Neuronal stem cell (in vitro differentiated cells): ENCODE measurements around the gene CYP51A1.
"Not testable (repeated sequence)": the region's sequence is repeated elsewhere in the genome, so short reads cannot be mapped to it uniquely, and the experiment has no call there.

Experiments used
- DNase-seq: peaks from one replicate; pipeline ENCODE4 v3.0.0-alpha.2; 2013; ENCODE audit warnings: low spot score
- H2AFZ ChIP-seq: one replicate; pipeline ENCODE4 v1.6.1; 2013; ENCODE audit warnings: mild to moderate bottlenecking, low read length, inconsistent platforms
- H2AK5ac ChIP-seq: 2 replicates; pipeline ENCODE4 v1.6.1; 2013; ENCODE audit warnings: low read depth, mild to moderate bottlenecking, inconsistent platforms, low read length, moderate library complexity, mixed read lengths
- H2BK120ac ChIP-seq: 2 replicates; pipeline ENCODE4 v1.6.1; 2013; ENCODE audit warnings: low read depth, mild to moderate bottlenecking, inconsistent platforms, low read length, moderate library complexity, mixed read lengths
- H2BK12ac ChIP-seq: one replicate; pipeline ENCODE4 v1.6.1; 2013; ENCODE audit warnings: low read length, inconsistent platforms
- H2BK15ac ChIP-seq: 2 replicates; pipeline ENCODE4 v1.6.1; 2013; ENCODE audit warnings: mild to moderate bottlenecking, low read length, inconsistent platforms, mixed read lengths
- H2BK5ac ChIP-seq: one replicate; pipeline ENCODE4 v1.6.1; 2013; ENCODE audit warnings: inconsistent platforms, mild to moderate bottlenecking, low read length, moderate library complexity
- H3K14ac ChIP-seq: one replicate; pipeline ENCODE4 v1.6.1; 2013; ENCODE audit warnings: low read length, inconsistent platforms
- H3K18ac ChIP-seq: 2 replicates; pipeline ENCODE4 v1.6.1; 2013; ENCODE audit warnings: low read length, inconsistent platforms
- H3K23ac ChIP-seq: 2 replicates; pipeline ENCODE4 v1.6.1; 2013; ENCODE audit warnings: low read depth, mild to moderate bottlenecking, mixed read lengths, low read length, inconsistent platforms; ENCODE audit not compliant: poor library complexity
- H3K27ac ChIP-seq: replicated peaks from 3 replicates; pipeline ENCODE4 v1.5.1; 2013; ENCODE audit warnings: low read length, inconsistent platforms
- H3K27me3 ChIP-seq, 3 experiments: 2 replicates each; pipeline ENCODE4 v1.6.1; 2013; ENCODE audit warnings: low read length in 3 of 3, mild to moderate bottlenecking in 2 of 3, inconsistent platforms in 1 of 3, low read depth in 1 of 3, mixed read lengths in 1 of 3, moderate library complexity in 1 of 3; ENCODE audit not compliant: control insufficient read depth in 3 of 3, insufficient read depth in 3 of 3
- H3K36me3 ChIP-seq, 2 donors: replicated peaks in 1 of 2; 2 replicates each; pipeline ENCODE4 v1.6.1; 2013; ENCODE audit warnings: low read length in 2 of 2; ENCODE audit not compliant: control insufficient read depth in 2 of 2, insufficient read depth in 2 of 2
- H3K4ac ChIP-seq: 2 replicates; pipeline ENCODE4 v1.6.1; 2013; ENCODE audit warnings: inconsistent platforms, mild to moderate bottlenecking, low read length, moderate library complexity
- H3K4me1 ChIP-seq, 2 donors: 1 replicate in 1 of 2; 2 replicates in 1 of 2; pipeline ENCODE4 v1.6.1; 2013; ENCODE audit warnings: low read length in 2 of 2, low read depth in 1 of 2; ENCODE audit not compliant: control insufficient read depth in 2 of 2, insufficient read depth in 1 of 2
- H3K4me2 ChIP-seq: one replicate; pipeline ENCODE4 v1.6.1; 2013; ENCODE audit warnings: mild to moderate bottlenecking, low read length, inconsistent platforms; ENCODE audit not compliant: insufficient read depth, poor library complexity, severe bottlenecking
- H3K4me3 ChIP-seq, 2 donors: 2 replicates each; pipeline ENCODE4 v1.5.1; 2013; ENCODE audit warnings: low read length in 2 of 2, mild to moderate bottlenecking in 2 of 2, inconsistent platforms in 1 of 2, moderate library complexity in 1 of 2
- H3K79me1 ChIP-seq: one replicate; pipeline ENCODE4 v1.6.1; 2013; ENCODE audit warnings: low read depth, mild to moderate bottlenecking, inconsistent platforms, low read length, moderate library complexity
- H3K9ac ChIP-seq: one replicate; pipeline ENCODE4 v1.6.1; 2013; ENCODE audit warnings: mild to moderate bottlenecking, low read depth, low read length, inconsistent platforms; ENCODE audit not compliant: poor library complexity
- H3K9me3 ChIP-seq, 2 donors: replicated peaks in 1 of 2; 2 replicates each; pipeline versions ENCODE3 to v1.6.1; 2013; ENCODE audit warnings: low read length in 2 of 2, mild to moderate bottlenecking in 2 of 2, inconsistent platforms in 1 of 2, low read depth in 1 of 2, mixed read lengths in 1 of 2, moderate library complexity in 1 of 2; ENCODE audit not compliant: control insufficient read depth in 2 of 2, insufficient read depth in 1 of 2
- H4K8ac ChIP-seq: one replicate; pipeline ENCODE4 v1.6.1; 2013; ENCODE audit warnings: low read depth, mild to moderate bottlenecking, inconsistent platforms, low read length, moderate library complexity
- H4K91ac ChIP-seq: one replicate; pipeline ENCODE4 v1.6.1; 2013; ENCODE audit warnings: low read length, low read depth, mild to moderate bottlenecking, inconsistent platforms; ENCODE audit not compliant: poor library complexity
- WGBS, 2 donors: extraction: QIAGEN DNeasy Blood & Tissue Kit; methylation state at CpG; one replicate each; pipeline ENCODE4 v1.1.7; 2013; ENCODE audit warnings: missing lambda C conversion rate in 2 of 2, mixed read lengths in 1 of 2; ENCODE audit not compliant: insufficient read length in 2 of 2, insufficient replicate concordance in 1 of 2; ENCODE audit errors: extremely low coverage in 2 of 2; 5-methylcytosine and 5-hydroxymethylcytosine counted together

Gene CYP51A1

DNA sequence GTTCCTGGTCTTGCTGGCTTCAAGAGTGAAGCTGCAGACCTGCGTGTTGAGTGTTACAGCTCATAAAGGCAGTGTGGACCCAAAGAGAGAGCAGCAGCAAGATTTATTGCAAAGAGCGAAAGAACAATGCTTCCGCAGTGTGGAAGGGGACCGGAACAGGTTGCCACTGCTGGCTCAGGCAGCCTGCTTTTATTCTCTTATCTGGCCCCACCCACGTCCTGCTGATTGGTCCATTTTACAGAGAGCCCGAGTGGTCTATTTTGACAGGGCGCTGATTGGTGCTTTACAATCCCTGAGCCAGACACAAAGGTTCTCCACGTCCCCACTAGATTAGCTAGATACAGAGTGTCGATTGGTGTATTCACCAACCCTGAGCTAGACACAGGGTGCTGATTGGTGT is 8.5 kb upstream of the CYP51A1 start:
- not testable (repeated sequence) for H3K4ac ChIP-seq, H3K9me3 ChIP-seq, H3K9ac ChIP-seq, H3K18ac ChIP-seq, H3K27me3 ChIP-seq, DNase-seq, H3K36me3 ChIP-seq, H2BK15ac ChIP-seq, H3K4me2 ChIP-seq, H3K4me1 ChIP-seq, H4K8ac ChIP-seq, H3K79me1 ChIP-seq, H4K91ac ChIP-seq, H3K23ac ChIP-seq, H2BK120ac ChIP-seq, H3K27ac ChIP-seq, H3K4me3 ChIP-seq, H3K14ac ChIP-seq, H2AFZ ChIP-seq, H2AK5ac ChIP-seq, H2BK12ac ChIP-seq, H2BK5ac ChIP-seq
- WGBS, 2 donors = no CpG with 5 or more reads among the region's 9 CpGs

DNA sequence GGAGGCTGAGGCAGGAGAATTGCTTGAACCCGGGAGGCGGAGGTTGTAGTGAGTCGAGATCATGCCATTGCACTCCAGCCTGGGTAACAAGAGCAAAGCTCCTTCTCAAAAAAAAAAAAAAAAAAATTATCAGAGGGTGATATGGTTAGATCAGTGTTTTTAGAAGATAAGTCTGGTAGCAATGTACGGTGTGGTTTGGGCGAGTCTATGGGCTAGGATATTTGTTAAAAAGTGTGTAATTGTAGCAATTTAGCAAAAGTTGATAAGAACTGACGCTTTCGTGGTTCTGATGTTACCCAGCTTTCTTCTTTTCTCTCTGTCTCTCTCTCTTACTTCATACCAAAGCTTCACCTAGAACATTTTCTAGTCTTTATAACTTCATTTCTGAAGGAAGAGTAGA is 6.9 kb upstream of the CYP51A1 start:
- H3K9ac ChIP-seq = no peak overlapping the region
- no peak overlapping the region for H3K4me3 ChIP-seq
- H3K4me1 ChIP-seq = no peaks in the 10 kb centered on the region
- no peak overlapping the region for H2BK5ac ChIP-seq
- no peak overlapping the region for H3K23ac ChIP-seq
- no peak overlapping the region for H3K14ac ChIP-seq
- H3K79me1 ChIP-seq = no peaks in the 10 kb centered on the region
- no peak overlapping the region for H3K4me2 ChIP-seq
- H2BK120ac ChIP-seq = no peak overlapping the region
- no peak overlapping the region for H4K91ac ChIP-seq
- no CpG with 5 or more reads among the region's 7 CpGs for WGBS, 2 donors
- H4K8ac ChIP-seq = no peak overlapping the region
- no peaks in the 10 kb centered on the region for H3K36me3 ChIP-seq
- no peak overlapping the region for H2BK15ac ChIP-seq
- H2BK12ac ChIP-seq = no peak overlapping the region
- no peak overlapping the region for H3K4ac ChIP-seq
- H3K18ac ChIP-seq = no peak overlapping the region
- H3K27ac ChIP-seq = no peak overlapping the region
- DNase-seq = no peak
- H2AK5ac ChIP-seq = no peak overlapping the region
- H3K27me3 ChIP-seq = no peaks in the 10 kb centered on the region
- no peaks in the 10 kb centered on the region for H3K9me3 ChIP-seq
- H2AFZ ChIP-seq = no peak overlapping the region

DNA sequence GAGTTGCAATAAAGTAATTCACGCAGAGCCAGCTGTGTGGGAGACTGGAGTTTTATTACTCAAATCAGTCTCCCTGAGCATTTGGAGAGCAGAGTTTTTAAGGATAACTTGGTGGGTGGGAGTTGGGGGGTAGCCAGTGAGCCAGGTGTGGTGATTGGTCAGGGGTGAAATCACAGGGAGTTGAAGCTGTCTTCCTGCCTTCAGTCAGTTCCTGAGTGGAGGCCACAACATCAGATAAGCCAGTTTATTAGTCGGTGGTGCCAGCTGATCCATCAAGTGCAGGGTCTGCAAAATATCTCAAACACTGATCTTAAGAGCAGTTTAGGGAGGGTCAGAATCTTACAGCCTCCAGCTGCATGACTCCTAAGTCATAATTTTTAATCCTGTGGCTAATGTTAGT is 3.3 kb upstream of the CYP51A1 start:
- Histone ChIP-seq H3K36me3 (no peaks in the 10 kb centered on the region), H3K27ac (no peak overlapping the region), H2BK15ac (no peak overlapping the region), H3K79me1 (peaks cover 6% of the 10 kb centered on the region), H3K9me3 (peaks cover 1 to 3% of the 10 kb centered on the region in 2 donors), H3K4me3 (no peak overlapping the region), H4K8ac (no peak overlapping the region), H3K4ac (no peak overlapping the region), H3K18ac (no peak overlapping the region), H2BK5ac (no peak overlapping the region), H2AK5ac (no peak overlapping the region), H4K91ac (no peak overlapping the region), H3K14ac (no peak overlapping the region), H3K4me1 (peaks cover 0 to 2% of the 10 kb centered on the region in 2 donors), H3K4me2 (no peak overlapping the region), H3K9ac (no peak overlapping the region), H3K27me3 (no peaks in the 10 kb centered on the region), H3K23ac (no peak overlapping the region), H2BK120ac (no peak overlapping the region), H2BK12ac (no peak overlapping the region), H2AFZ (no peak overlapping the region)
- WGBS, 2 donors = no CpG with 5 or more reads among the region's 2 CpGs
- DNase-seq = no peak

DNA sequence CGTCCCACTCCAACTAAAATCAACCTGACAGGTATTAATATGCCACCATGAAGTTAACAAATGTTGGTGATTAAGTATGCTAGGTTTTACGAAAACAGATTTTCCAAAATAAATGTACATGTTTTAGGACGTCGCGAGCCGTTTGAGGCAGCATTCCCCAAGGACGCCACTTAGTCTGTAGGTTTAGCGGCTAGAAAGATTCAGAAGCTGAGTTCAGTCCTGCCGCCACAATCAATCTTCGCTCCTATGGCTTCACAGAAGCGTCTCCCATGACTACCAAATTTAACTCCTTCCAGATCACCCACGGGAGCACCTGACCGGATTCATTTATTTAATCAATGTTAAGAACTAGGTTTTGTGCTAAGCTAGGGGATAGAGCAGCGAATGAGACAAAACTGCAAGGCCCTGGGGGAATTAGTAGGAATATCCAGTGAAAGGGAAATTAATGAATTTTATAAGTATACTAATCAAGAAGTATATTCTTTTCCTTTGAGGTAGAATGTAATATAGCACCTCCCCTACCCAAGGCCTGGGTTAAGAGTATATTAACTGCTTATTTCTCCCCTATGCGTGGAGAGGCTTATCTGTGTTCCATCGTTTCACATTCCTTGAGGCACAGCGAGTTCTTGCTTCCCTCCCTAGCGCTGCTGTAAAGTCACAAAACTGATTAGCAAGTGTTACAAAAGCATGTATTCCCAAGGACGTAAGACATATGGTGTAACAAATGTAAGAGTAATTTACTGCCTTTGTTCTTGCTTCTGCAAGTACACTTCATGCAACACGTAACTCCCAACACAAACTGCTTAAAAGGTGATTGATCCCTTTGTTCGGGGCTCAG is 994 bp upstream of the CYP51A1 start:
- H3K4ac ChIP-seq = no peak overlapping the region
- H3K9ac ChIP-seq = no peak overlapping the region
- peak overlapping the region; percentile 98 for H2BK5ac ChIP-seq
- H4K91ac ChIP-seq = no peak overlapping the region
- H2BK120ac ChIP-seq = no peak overlapping the region
- H3K79me1 ChIP-seq = peaks cover 6% of the 10 kb centered on the region
- no peak for DNase-seq
- no peak overlapping the region for H4K8ac ChIP-seq
- no peaks in the 10 kb centered on the region for H3K27me3 ChIP-seq
- no peak overlapping the region for H2BK15ac ChIP-seq
- H3K36me3 ChIP-seq = peaks cover 1 to 19% of the 10 kb centered on the region in 2 donors
- H3K9me3 ChIP-seq = peaks cover 1 to 3% of the 10 kb centered on the region in 2 donors
- no peak overlapping the region for H3K18ac ChIP-seq
- peaks cover 1 to 2% of the 10 kb centered on the region in 2 donors for H3K4me1 ChIP-seq
- peak overlapping the region; percentile 94 for H3K27ac ChIP-seq
- no peak overlapping the region for H3K14ac ChIP-seq
- no peak overlapping the region for H2BK12ac ChIP-seq
- peak overlapping the region; percentile 67 for H3K4me2 ChIP-seq
- H3K23ac ChIP-seq = no peak overlapping the region
- peak overlapping the region; percentile 69 to 99 for H3K4me3 ChIP-seq
- no CpG with 5 or more reads among the region's 21 CpGs for WGBS, 2 donors
- peak overlapping the region; percentile 99 for H2AFZ ChIP-seq
- H2AK5ac ChIP-seq = no peak overlapping the region
